ENCODE results near the gene GPR85.
"Not testable (repeated sequence)": the region's sequence is repeated elsewhere in the genome, so short reads cannot be mapped to it uniquely, and the experiment has no call there.

GPR85 gene

DNA sequence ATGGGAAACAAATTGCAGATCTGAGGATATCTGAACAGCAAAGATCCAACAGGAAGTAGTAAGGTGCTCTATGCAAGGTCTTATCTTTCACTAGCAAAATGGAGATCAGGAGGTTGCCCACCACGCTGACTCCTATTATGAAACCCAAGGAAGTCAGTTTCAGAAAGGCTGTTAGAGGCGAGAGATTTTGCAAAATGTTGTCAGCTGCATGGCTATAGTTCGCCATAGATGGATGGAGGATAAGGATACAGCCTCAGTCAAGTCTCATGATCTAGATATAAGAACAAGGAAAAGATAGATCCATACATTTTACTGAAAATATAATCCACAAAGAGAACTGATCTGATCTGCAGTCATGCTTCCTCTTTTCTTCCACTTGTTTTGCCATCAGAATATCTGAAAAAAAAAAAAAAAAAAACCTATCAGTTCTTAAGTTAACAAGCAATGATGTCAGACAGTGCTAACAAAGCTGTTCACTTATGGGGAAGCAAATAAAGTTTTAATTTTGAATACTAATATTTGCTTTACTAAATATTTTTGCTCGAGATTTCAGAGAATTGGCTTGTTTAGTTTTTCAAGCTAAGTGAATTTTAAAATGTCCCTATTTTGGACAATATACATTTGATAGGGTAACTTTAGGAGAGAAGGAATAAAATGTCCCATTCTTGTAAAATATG lies 2.0 kb downstream of the GPR85 start:
- DNase-seq (ENCODE audit: low read depth in 2 of 2): no peak

DNA sequence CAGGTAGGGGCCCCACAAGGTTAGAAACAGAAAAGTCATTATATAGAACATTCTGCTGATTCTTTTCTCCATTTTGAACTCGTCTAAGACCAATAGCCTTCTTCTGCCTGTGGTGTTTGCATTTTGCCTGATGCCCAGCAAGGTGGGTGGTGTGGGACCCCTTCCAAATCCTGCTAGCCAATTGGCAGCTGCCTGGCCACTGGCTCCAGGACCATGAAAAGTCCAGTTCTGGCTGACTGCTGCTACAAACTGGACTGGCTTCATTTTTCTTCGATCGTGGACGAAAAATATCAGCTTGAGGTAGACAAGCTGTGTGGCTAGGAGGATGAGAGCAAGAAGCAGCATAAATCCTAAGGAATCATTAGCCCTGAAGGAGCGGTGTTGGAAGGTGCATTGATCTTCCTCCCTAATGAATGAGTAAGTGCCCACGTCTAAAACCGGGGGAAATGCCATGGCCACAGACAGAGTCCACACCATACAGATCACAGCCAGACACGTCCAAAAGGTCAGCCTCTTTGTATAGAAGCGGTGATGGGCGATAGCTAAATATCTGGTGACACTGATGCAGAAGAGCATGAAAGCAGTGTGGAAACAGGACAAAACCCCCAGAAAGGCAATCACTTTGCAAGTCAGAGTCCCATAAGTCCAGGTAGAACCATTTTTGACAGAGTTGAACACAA lies 2.7 kb downstream of the GPR85 start:
- no peak for DNase-seq (ENCODE audit: low read depth in 2 of 2)

DNA sequence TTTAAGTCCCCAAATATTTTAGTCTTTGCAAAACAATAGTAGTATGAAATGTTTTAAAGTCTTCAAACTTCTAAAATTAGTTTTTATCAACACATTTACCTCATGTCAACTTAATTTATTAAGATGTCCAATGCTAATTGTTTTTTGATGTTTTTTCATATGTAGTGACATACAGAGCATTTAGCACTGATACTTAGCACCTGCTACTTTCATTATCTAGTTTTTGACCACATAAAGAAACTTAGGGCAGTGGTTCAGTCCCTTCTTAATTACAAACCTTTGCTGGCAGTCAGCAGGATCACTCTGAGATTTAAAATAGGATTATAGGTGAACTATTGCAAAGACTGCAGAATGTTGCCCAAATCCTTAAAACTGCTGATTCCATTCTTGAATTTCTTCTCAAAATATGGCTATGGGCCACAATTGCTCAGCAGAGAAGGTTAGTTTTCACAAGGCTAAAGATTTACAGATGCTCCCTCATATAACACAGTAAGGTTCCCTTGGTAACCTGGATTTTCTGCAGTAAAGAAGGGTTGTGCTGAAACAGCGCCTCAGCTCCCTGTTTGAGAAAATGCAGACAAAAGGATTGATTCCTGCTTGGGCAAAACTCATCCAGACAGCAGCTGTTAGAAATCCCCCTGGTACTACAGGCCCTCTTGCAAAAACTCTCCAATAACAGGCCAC lies 3.4 kb downstream of the GPR85 start:
- DNase-seq (ENCODE audit: low read depth in 2 of 2): no peak

DNA sequence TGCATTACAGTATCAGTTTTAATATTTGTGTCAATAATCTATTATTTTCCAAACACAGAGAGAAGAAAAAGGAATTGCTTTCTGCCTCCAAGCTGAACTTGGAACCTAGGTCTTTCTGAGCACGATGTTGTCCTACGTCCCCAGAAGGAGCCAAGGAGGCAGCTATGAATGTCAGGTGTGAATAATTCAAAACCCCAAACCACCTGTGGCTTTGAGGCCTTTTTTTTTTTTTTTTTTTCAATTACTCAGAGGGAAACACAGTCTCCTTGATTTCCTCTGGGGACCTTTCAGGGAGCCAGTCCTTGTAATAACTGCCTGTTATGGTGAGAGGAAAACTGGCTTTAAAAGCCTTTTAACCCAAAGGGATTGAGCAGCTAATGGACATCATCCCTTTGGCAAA lies 8.3 kb downstream of the GPR85 start:
- DNase-seq (ENCODE audit: low read depth in 2 of 2): no peak

DNA sequence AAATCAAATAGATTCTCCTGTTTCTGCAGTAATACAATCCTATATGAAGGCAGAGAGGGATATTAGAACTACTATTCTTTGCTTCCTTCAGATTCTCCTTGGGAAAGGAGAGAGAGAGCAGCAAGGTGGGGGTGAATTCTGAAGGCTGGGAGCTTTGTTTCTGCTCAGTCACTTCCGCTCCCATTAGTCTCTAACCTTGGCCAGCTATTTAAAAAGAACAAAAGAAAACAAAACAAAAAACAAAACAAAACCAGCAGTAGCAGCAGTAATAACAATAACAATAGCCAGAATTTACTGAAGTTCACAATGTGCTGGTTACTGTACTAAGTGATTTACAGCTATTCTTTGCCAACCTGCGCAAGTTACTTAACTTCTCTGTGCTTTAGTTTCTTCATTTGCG lies 9.9 kb downstream of the GPR85 start:
- no peak for DNase-seq (ENCODE audit: low read depth in 2 of 2)

DNA sequence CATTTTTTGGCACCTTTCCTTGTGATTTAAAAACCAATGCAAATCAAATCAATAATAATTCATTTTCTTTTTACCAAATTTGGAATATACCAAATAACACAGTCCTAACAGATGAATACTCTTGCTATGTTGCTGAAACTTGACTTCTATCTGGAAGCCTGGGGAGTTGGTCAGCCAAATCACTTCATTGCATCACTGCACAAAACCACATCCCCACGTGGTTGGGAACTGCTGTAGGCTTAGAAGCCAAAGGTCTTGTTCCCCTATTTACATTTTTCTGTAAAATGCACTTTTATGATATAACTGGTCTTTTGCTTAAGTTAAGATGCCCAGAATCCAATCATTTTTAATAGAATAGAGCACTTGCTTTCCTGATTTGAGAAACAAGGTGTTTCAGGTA lies 15.2 kb downstream of the GPR85 start:
- no peak for DNase-seq (ENCODE audit: low read depth in 2 of 2)

DNA sequence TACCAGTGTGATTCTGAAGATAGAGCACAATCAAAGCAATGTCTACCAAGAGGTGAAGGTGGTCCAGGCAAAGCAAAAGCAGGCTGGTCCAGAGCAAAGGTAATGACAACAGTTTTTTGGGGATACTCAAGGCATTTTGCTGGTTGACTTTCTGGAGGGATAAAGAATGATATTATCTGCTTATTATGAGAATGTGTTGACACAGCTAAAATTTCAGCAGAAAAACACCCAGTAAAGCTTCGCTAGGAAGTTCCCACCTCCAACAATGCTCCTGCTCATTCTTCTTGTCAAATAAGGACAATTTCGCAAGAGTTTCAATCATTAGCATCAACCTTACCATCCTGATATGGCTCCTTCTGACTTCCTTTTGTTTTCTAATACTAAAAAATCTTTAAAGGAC lies 24.1 kb downstream of the GPR85 start:
- DNase-seq (ENCODE audit: low read depth in 2 of 2): no peak

DNA sequence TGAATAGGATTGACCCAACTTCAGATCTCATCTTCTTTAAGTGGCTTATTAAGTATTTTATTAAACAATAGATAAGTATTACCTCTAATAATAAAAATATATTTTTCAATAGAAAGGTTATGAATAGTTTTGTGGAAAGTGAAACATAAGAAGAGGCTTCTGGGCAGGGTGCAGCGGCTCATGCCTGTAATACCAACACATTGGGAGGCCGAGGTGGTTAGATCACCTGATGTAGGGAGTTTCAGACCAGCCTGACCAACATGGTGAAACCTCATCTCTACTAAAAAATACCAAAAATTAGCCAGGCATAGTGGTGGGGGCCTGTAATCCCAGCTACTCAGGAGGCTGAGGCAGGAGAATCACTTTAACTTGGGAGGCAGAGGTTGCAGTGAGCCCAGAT lies 26.5 kb downstream of the GPR85 start:
- DNase-seq (ENCODE audit: low read depth in 2 of 2): no peak

DNA sequence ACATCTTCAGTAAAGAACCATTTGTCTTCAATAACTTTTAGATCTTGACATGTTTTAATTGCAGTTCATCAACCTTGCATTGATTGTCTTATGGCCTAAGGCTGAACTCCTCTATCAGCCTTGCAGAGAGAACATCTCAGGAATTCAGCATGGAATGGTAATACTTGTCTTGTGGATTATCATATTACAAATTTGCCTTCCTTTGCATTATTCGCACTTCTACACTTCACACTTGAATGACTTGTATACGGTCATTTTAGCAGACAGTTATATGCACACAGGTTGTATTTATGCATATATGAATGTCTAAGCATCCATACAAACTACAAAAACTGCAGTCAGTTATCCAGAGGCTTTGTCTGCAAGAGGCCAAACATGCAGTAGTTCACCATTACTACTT lies 31.7 kb downstream of the GPR85 start:
- DNase-seq (ENCODE audit: low read depth in 2 of 2): no peak

DNA sequence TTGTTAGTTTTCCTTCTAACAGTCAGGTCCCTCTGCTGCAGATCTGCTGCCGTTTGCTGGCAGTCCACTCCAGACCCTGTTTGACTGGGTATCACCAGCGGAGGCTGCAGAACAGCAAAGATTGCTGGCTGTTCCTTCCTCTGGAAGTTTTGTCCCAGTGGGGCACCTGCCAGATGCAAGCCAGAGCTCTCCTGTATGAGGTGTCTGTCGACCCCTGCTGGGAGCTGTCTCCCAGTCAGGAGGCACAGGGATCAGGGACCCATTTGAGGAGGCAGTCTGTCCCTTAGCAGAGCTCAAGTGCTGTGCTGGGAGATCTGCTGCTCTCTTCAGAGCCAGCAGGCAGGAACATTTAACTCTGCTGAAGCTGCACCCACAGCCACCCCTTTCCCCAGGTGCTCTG lies 32.4 kb downstream of the GPR85 start:
- not testable (repeated sequence) for DNase-seq (ENCODE audit: low read depth in 2 of 2)

DNA sequence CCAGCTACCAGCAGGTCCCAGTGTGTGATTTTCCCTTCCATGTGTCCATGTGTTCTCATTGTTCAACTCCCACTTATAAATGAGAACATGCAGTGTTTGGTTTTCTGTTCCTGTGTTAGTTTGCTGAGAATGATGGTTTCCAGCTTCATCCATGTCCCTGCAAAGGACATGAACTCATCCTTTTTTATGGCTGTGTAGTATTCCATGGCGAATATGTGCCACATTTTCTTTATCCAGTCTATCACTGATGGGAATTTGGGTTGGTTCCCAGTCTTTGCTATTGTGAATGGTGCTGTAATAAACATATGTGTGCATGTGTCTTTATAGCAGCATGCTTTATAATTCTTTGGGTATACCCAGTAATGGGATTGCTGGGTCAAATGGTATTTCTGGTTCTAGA lies 37.4 kb downstream of the GPR85 start:
- DNase-seq (ENCODE audit: low read depth in 2 of 2): not testable (repeated sequence)

DNA sequence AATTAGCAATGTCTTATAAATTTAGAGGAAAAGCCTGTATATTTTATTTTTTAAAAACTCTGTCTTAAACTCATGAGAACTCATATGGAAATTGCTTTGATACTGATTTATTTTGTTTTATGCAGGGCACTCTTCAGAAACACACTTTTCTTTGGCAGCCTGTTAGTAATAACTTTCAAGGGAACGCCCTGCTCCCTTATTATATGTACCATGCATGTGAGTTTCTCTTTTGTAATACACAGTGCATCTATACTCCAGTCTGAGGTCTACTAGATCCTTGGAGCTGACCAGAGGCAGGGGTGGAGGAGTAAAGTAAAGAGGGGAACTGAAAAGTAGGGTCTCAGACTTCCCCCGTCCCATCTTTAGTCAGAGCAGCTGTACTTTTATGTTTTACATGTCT lies 40.2 kb downstream of the GPR85 start:
- no peak for DNase-seq (ENCODE audit: low read depth in 2 of 2)

DNA sequence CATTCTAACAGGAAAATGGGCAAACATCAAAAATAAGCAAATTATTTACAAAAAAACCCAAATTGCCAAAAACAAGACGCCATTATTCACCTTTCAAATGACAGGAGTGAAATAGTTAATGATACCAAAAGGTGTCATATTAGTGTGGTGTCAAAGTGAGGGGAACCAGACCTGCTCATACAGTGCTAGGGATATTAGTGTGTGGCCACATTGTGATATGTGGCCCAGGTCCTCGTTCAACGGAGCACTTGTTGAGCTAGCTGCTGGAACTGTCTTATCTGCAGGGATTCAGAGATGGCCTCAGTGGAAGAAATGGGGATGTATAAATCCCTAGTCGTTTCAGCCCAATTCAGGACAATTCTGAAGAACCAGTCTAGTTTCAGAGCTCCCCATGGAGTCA lies 41.2 kb downstream of the GPR85 start:
- DNase-seq (ENCODE audit: low read depth in 2 of 2): no peak

DNA sequence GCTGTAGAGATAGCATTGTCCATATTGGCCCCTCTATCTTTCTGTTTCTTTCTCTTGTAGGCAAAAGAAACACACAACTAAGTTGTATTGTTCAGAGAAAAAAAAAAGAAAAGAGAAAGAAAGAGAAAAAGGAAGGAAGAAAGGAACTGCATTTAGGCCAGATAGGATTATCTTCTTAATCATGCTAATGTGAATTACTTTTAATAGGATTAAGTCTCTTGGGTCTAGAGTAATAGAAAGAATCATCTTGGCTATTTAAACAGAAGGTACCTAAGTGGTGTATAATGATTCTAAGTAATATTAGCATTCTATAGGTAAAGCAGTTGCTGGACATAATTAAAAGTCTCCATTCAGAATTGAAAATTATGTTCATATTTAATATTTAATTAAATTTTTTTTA lies 42.2 kb downstream of the GPR85 start:
- DNase-seq (ENCODE audit: low read depth in 2 of 2): no peak

DNA sequence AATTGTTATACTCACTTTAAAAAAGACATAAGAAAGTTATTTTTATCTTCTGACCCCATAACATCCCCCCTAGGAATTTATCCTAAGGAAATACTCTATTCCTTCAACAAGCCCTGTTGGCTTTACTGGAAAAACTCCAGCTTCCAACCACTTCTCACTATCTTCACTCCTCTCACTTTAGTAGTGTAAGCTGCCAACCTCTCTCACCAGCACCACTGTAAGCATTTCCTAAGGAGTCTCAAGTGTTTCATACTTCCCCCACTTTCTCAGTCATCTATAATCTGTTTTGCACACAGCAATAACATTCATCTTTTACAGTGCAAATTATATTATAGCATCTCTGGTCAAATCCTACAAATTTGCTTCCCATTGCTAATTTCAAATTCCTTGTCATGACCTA lies 45.8 kb downstream of the GPR85 start:
- DNase-seq (ENCODE audit: low read depth in 2 of 2): no peak

DNA sequence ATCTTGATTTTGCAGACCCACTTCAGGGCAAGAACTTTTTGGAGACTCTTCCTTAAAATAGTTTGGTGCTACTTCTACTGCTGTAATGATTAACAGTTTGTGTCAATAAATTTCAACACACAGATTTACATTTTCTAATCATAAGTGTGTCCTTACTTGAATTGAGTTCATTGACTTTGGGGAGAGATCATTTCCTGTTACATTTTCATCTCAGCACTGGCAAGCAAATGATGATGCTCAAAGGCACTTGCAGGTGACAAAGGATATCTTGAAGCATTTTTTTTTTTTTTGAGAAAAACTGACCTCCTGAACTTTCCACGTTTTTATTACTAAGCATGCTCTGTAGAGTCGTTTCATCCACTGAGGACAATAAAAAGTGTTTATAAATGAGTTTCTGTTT lies 52.7 kb downstream of the GPR85 start:
- no peak for DNase-seq (ENCODE audit: low read depth in 2 of 2)
